T-helper 17 cell (primary cell): ENCODE data around the gene KIF25. TPM values are rescaled to one million over a fixed set of nuclear protein-coding genes. Genes with fewer than 3 reads are reported as not detected.

Experiments
- ATAC-seq: fragments of 150-1000 bp; cut with Tn5 transposase; 2 replicates; pipeline ENCODE4 v1.10.0; 2021; ENCODE audit warnings: mild to moderate bottlenecking, moderate library complexity
- DNase-seq, 3 donors: peaks; one replicate each; pipeline versions ENCODE4 v3.0.0 to v3.0.0-alpha.2; 2020 to 2021
- H3K9me3 ChIP-seq: one replicate; pipeline ENCODE4 v1.7.0; 2013; ENCODE audit warnings: low read length, mild to moderate bottlenecking; ENCODE audit not compliant: control insufficient read depth, poor library complexity, severe bottlenecking
- H3K27ac Mint-ChIP-seq: one replicate; pipeline ENCODE4 v1.8.0; 2022; ENCODE audit warnings: mild to moderate bottlenecking, moderate library complexity, mixed read lengths
- H3K27me3 Mint-ChIP-seq: one replicate; pipeline ENCODE4 v1.8.0; 2022; ENCODE audit warnings: mixed read lengths
- H3K36me3 Mint-ChIP-seq: one replicate; pipeline ENCODE4 v1.8.0; 2022; ENCODE audit warnings: low read depth, mixed read lengths
- H3K4me1 Mint-ChIP-seq: one replicate; pipeline ENCODE4 v1.8.0; 2022; ENCODE audit warnings: mild to moderate bottlenecking, mixed read lengths
- H3K4me3 Mint-ChIP-seq: one replicate; pipeline ENCODE4 v1.8.0; 2022; ENCODE audit warnings: mild to moderate bottlenecking, moderate library complexity, mixed read lengths
- total RNA-seq, 4 donors: library from RNA in 2 of 4; stranded (reverse) in 2 of 4; gene quantifications; one replicate each; pipeline ENCODE4 v1.2.3 and lab custom pipeline; 2022 to 2026

The KIF25 gene
- total RNA-seq, 2 donors from 2014 or later, result not detected

- ATAC-seq, result no peak
- no peaks in the 10 kb centered on the region for H3K9me3 ChIP-seq
- Mint-ChIP-seq H3K4me3 (no peak overlapping the region), H3K36me3 (no peaks in the 10 kb centered on the region), H3K27ac (no peak overlapping the region), H3K27me3 (no peaks in the 10 kb centered on the region), H3K4me1 (peaks cover 3% of the 10 kb centered on the region)
- no peak for DNase-seq
Observed at GRCh38 chr6:168060521-168060931, 63.1 kb downstream of the KIF25 start.

DNA sequence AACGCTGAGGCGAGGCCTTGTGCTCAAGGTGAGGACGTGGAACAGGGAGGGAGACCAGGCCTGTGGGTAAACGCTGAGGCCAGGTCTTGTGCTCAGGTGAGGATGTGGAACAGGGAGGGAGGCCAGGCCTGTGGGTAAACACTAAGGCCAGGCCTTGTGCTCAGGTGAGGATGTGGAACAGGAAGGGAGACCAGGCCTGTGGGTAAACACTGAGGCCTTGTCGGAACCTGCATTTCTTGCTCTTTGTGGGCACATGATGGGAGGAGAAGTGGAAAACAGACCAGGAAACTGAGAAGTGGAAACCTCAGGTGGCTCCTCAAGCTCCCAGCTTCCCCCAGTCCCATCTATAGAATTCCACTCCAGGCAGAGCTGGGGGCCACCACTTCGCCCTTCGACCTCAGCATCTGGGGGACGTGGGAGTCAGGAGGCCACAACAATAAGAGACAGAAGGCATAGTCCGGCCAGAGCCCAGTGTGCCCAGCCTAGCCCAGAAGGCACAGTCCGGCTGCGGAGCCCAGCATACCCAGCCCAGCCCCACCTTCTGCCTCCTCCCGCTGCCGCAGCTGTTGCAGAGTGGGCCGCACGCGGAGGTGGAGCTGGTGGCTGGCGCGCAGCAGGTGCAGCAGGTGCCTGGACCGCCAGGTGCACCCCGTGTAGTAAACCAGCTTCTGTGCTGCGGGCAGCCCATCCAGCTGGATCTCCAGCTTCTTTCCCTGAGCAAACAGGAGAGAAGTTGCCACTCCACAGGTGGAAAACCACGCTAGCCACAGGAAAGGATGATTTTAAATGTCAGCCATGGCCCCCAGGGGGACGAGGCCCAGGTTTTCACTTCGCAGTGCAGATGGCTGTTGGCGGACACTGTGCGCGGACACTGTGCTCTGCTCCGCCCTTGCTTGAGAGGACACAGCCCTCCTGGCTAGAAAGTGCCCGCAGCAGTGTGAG lies 64.1 kb downstream of the KIF25 start:
- Mint-ChIP-seq H3K4me3 (no peak overlapping the region), H3K27ac (no peak overlapping the region), H3K36me3 (no peaks in the 10 kb centered on the region), H3K27me3 (no peaks in the 10 kb centered on the region), H3K4me1 (peaks cover 3% of the 10 kb centered on the region)
- DNase-seq (no peak), ATAC-seq (no peak)
- no peaks in the 10 kb centered on the region for H3K9me3 ChIP-seq

GRCh38 chr6:168062346-168063289 lies 65.1 kb downstream of the KIF25 start:
- H3K27me3 Mint-ChIP-seq, result peaks cover 6% of the 10 kb centered on the region
- no peak overlapping the region for H3K4me3 Mint-ChIP-seq
- peaks cover 3% of the 10 kb centered on the region for H3K4me1 Mint-ChIP-seq
- H3K9me3 ChIP-seq, result no peaks in the 10 kb centered on the region
- no peak for DNase-seq
- no peaks in the 10 kb centered on the region for H3K36me3 Mint-ChIP-seq
- no peak for ATAC-seq
- no peak overlapping the region for H3K27ac Mint-ChIP-seq

GRCh38 chr6:168063431-168063830 lies 66.0 kb downstream of the KIF25 start:
- Mint-ChIP-seq H3K27ac (no peak overlapping the region), H3K4me1 (peaks cover 3% of the 10 kb centered on the region), H3K27me3 (peaks cover 7% of the 10 kb centered on the region), H3K4me3 (no peak overlapping the region), H3K36me3 (no peaks in the 10 kb centered on the region)
- no peaks in the 10 kb centered on the region for H3K9me3 ChIP-seq
- DNase-seq (no peak), ATAC-seq (no peak)

DNA sequence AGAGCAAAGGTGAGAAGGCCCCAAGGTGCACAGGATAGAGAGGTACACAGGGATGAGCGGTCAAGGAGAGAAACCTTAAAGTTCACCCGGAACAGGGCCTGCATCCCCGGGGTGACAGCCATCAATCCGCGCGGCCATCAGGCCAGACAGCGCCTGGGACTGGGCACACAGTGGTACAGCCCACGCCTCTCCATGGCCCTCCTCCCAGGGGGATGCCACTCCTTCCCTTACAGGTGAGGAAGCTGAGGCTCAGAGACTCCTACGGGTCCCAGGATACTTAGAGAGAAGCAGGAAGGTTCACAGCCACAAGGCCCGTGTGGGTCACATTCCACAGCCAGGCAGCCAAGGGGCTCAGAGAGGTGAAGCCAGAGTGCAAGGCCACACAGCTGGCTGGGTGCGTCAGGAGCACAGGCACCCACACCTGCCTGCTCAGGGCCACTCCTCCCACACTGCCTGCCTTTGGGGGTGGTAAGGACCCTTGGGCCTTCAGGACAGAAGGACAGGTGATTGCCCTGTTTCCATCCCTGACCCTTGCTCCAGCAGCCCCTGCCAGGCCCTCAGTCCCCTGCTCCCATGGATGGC lies 66.8 kb downstream of the KIF25 start:
- H3K27ac Mint-ChIP-seq, result no peak overlapping the region
- no peak overlapping the region for H3K4me3 Mint-ChIP-seq
- H3K9me3 ChIP-seq, result no peaks in the 10 kb centered on the region
- no peak for DNase-seq
- H3K36me3 Mint-ChIP-seq, result no peaks in the 10 kb centered on the region
- no peak for ATAC-seq
- peaks cover 12% of the 10 kb centered on the region for H3K27me3 Mint-ChIP-seq
- peaks cover 3% of the 10 kb centered on the region for H3K4me1 Mint-ChIP-seq

- H3K4me3 Mint-ChIP-seq, result no peak overlapping the region
- H3K27me3 Mint-ChIP-seq, result peaks cover 19% of the 10 kb centered on the region
- no peaks in the 10 kb centered on the region for H3K4me1 Mint-ChIP-seq
- H3K9me3 ChIP-seq, result no peaks in the 10 kb centered on the region
- ATAC-seq (no peak), DNase-seq (no peak)
- no peaks in the 10 kb centered on the region for H3K36me3 Mint-ChIP-seq
- no peak overlapping the region for H3K27ac Mint-ChIP-seq
Observed at GRCh38 chr6:168067081-168067759, 69.7 kb downstream of the KIF25 start.

- no peak for ATAC-seq
- no peak for DNase-seq
- Mint-ChIP-seq H3K4me1 (no peaks in the 10 kb centered on the region), H3K4me3 (no peak overlapping the region), H3K36me3 (no peaks in the 10 kb centered on the region), H3K27ac (no peak overlapping the region), H3K27me3 (peaks cover 19% of the 10 kb centered on the region)
- H3K9me3 ChIP-seq, result no peaks in the 10 kb centered on the region
Observed at GRCh38 chr6:168070804-168071203, 73.3 kb downstream of the KIF25 start.

- H3K4me3 Mint-ChIP-seq, result no peak overlapping the region
- no peaks in the 10 kb centered on the region for H3K4me1 Mint-ChIP-seq
- H3K27me3 Mint-ChIP-seq, result peaks cover 19% of the 10 kb centered on the region
- H3K36me3 Mint-ChIP-seq, result no peaks in the 10 kb centered on the region
- no peak overlapping the region for H3K27ac Mint-ChIP-seq
- DNase-seq (no peak), ATAC-seq (no peak)
- H3K9me3 ChIP-seq, result no peaks in the 10 kb centered on the region
Observed at GRCh38 chr6:168071620-168072019, 74.1 kb downstream of the KIF25 start.

- no peak for ATAC-seq
- no peaks in the 10 kb centered on the region for H3K36me3 Mint-ChIP-seq
Observed at GRCh38 chr6:168072261-168072660, 74.8 kb downstream of the KIF25 start.

GRCh38 chr6:168072730-168073129 lies 75.3 kb downstream of the KIF25 start:
- Mint-ChIP-seq H3K4me1 (no peaks in the 10 kb centered on the region), H3K27me3 (peaks cover 15% of the 10 kb centered on the region), H3K36me3 (no peaks in the 10 kb centered on the region), H3K4me3 (no peak overlapping the region), H3K27ac (no peak overlapping the region)
- no peak for DNase-seq
- no peak for ATAC-seq
- H3K9me3 ChIP-seq, result no peaks in the 10 kb centered on the region

More at GRCh38 chr6:168072261-168072660, 74.8 kb downstream of the KIF25 start:
- no peak for DNase-seq
- Mint-ChIP-seq H3K4me3 (no peak overlapping the region), H3K27me3 (peaks cover 17% of the 10 kb centered on the region), H3K27ac (no peak overlapping the region), H3K4me1 (no peaks in the 10 kb centered on the region)
- H3K9me3 ChIP-seq, result no peaks in the 10 kb centered on the region

DNA sequence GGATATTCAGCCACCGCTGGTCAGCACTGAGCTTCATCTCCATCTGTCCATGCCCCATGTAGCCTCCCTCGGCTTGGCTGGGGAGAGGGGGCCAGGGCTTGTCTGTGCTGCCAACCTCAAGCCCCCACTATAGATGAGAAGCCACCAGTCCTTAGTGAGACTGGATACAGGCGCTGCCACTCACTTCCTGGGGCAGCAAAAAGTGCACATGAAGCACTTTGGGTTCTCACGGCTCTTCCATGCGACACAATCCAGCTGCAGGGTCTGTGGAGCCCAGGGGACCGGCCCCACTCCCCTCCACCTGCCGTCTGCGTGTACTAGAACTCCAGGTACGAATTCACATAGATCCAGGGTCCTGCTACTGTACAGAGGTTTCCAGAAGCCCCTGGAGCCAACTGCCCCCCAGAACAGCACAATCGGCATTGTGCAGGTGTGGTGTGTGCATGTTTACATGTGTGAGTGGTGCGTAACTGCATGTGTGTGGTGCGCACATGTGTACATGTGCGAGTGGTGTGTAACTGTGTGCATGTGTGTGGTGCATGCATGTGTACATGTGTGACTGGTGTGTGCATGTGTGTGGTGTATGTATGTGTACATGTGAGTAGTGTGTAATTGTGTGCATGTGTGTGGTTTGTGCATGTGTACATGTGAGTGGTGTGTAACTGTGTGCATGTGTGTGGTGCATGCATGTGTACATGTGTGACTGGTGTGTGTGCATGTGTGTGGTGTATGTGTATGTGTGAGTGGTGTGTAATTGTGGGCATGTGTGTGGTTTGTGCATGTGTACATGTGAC lies 76.7 kb downstream of the KIF25 start:
- Mint-ChIP-seq H3K36me3 (no peaks in the 10 kb centered on the region), H3K4me3 (no peak overlapping the region), H3K4me1 (no peaks in the 10 kb centered on the region), H3K27ac (no peak overlapping the region), H3K27me3 (peaks cover 16% of the 10 kb centered on the region)
- no peak for ATAC-seq
- no peak for DNase-seq
- H3K9me3 ChIP-seq, result no peaks in the 10 kb centered on the region

DNA sequence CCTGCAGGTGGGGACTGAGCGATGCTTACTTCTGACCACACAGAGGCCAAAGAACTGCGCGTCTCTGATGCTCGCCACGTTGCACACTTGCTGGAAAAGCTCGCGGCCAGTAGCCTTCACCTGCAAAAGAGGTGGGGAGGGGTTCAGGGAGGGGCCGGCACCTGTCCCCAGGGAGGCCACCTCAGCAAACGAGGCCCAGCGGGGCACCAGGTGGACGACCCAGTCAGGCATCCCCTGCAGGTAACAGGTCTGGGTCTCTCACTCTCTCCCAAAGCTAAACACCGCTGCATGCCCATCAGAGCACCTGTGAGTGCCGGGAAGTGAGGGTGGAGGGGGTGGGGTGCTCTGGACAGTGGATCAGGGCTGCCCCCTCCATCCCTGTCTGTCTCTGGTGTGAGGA lies 77.7 kb downstream of the KIF25 start:
- no peaks in the 10 kb centered on the region for H3K4me1 Mint-ChIP-seq
- no peaks in the 10 kb centered on the region for H3K36me3 Mint-ChIP-seq

More for the DNA sequence above, 77.7 kb downstream of the KIF25 start:
- Mint-ChIP-seq H3K27ac (no peak overlapping the region), H3K4me3 (no peak overlapping the region), H3K27me3 (peaks cover 7% of the 10 kb centered on the region)
- DNase-seq (no peak), ATAC-seq (no peak)
- H3K9me3 ChIP-seq, result no peaks in the 10 kb centered on the region
